Measurements from ENCODE around the gene KCNQ2.

Gene KCNQ2

GRCh38 chr20:63369024-63369530 is 103.4 kb downstream of the KCNQ2 start:
- no peak for DNase-seq (ENCODE audit: low read depth)

GRCh38 chr20:63368151-63368550 is 104.3 kb downstream of the KCNQ2 start:
- no peak for DNase-seq (ENCODE audit: low read depth)

- no peak for DNase-seq (ENCODE audit: low read depth)
Measured at GRCh38 chr20:63367446-63368055, 104.9 kb downstream of the KCNQ2 start.

- DNase-seq (ENCODE audit: low read depth): no peak
Measured at GRCh38 chr20:63366390-63367365, 105.8 kb downstream of the KCNQ2 start.

- DNase-seq (ENCODE audit: low read depth): no peak
Measured at GRCh38 chr20:63365601-63366389, 106.7 kb downstream of the KCNQ2 start.

GRCh38 chr20:63364801-63365585 is 107.5 kb downstream of the KCNQ2 start:
- DNase-seq (ENCODE audit: low read depth): no peak

- DNase-seq (ENCODE audit: low read depth): no peak
Measured at GRCh38 chr20:63363981-63364561, 108.4 kb downstream of the KCNQ2 start.

GRCh38 chr20:63363013-63363957 is 109.2 kb downstream of the KCNQ2 start:
- no peak for DNase-seq (ENCODE audit: low read depth)

- DNase-seq (ENCODE audit: low read depth): no peak
Measured at GRCh38 chr20:63362436-63363009, 109.9 kb downstream of the KCNQ2 start.

GRCh38 chr20:63361519-63362435 is 110.7 kb downstream of the KCNQ2 start:
- no peak for DNase-seq (ENCODE audit: low read depth)

- no peak for DNase-seq (ENCODE audit: low read depth)
Measured at GRCh38 chr20:63360850-63361518, 111.5 kb downstream of the KCNQ2 start, which contains the start of gene CHRNA4. Gene CHRNA4, minus strand, starts transcription at chr20:63361349. Its CDS starts 184 bp downstream, at chr20:63361165.

- no peak for DNase-seq (ENCODE audit: low read depth)
Measured at GRCh38 chr20:63359937-63360849, 112.3 kb downstream of the KCNQ2 start.

- DNase-seq (ENCODE audit: low read depth): no peak
Measured at GRCh38 chr20:63359164-63359934, 113.1 kb downstream of the KCNQ2 start.

GRCh38 chr20:63357921-63358905 is 114.2 kb downstream of the KCNQ2 start:
- no peak for DNase-seq (ENCODE audit: low read depth)

All from HS-5 (cell line).